Measurements from ENCODE around the gene ATP5PO. TPM values are rescaled to one million over a fixed set of nuclear protein-coding genes. Genes with fewer than 3 reads are reported as not detected.

Gene ATP5PO
- total RNA-seq, 1 experiment from 2014 or later: 264 TPM

DNA sequence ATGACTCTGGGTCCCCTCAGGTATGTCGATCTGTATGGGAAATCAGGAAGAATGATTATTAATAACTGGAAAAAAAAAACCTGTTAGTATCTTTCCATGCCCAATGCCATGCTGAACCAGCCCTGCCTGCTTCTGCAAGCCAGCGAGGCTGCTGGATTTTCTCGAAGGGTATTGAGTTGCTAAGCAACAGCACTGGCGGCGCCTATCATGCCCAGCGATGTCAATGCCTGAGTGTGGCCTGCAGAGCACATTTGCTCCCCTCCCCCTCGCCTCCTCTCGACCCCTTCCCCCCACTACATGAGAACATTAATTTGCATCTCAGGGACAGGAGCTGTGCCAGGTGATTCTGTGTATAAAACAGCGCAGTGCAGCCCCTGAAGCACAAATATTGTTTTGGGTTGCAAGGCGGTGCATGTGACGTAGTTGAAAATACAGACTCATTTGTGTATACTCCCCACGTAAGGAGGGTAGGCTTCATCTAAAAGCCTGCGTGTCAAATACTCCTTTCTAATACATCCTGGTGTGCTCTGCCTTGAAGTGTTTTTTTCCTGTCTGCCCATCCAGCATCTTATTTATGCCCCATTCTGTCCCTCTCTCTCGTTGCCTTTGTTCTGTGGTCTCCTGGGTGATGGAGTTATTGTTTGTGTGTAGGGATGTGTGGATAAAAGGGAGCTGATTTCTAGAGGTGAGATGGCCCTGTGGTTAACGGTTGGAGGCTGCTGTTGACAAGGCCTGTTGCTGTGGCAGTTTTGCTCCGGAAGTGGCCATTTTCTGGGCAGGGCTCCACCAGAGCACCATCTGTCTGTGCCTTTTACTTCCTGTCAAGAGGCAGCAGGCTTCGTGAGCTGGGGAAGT, 32.7 kb upstream of the ATP5PO start:
- Mint-ChIP-seq H3K4me3 (peak overlapping the region; percentile 55), H3K27me3 (ENCODE audit: low read depth) (no peaks in the 10 kb centered on the region), H3K9me3 (peaks cover 12% of the 10 kb centered on the region), H3K27ac (peak overlapping the region; percentile 99), H3K36me3 (peaks cover 17% of the 10 kb centered on the region), H3K4me1 (peaks cover 36% of the 10 kb centered on the region)
- DNase-seq (ENCODE audit: low spot score) (peak; percentile 75), ATAC-seq (peak; percentile 90)
- ChIA-PET POLR2A (interaction anchor here (0.6 to 1.2 kb wide), 4 partner anchors 12 to 176 kb away, joined by 3 to 6 read pairs (median 4); partner anchors contain the start of genes MRPS6 and SLC5A3), CTCF (interaction anchor here (0.9 to 1.9 kb wide), 6 partner anchors 24 to 400 kb away, joined by 4 to 12 read pairs (median 6); partner anchors contain the start of genes MRPS6 and SLC5A3)
- TF ChIP-seq, protein P1, sequence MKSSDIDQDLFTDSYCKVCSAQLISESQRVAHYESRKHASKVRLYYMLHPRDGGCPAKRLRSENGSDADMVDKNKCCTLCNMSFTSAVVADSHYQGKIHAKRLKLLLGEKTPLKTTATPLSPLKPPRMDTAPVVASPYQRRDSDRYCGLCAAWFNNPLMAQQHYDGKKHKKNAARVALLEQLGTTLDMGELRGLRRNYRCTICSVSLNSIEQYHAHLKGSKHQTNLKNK (CRISPR knock-in tag; IDR thresholded peaks at IDR 0.05): no peak
- TF ChIP-seq NFE2L1 (CRISPR knock-in tag; IDR thresholded peaks at IDR 0.05): 0 out of 2 replicates have a peak, but pooled peaks have one; percentile 48
- TF ChIP-seq, protein P2, sequence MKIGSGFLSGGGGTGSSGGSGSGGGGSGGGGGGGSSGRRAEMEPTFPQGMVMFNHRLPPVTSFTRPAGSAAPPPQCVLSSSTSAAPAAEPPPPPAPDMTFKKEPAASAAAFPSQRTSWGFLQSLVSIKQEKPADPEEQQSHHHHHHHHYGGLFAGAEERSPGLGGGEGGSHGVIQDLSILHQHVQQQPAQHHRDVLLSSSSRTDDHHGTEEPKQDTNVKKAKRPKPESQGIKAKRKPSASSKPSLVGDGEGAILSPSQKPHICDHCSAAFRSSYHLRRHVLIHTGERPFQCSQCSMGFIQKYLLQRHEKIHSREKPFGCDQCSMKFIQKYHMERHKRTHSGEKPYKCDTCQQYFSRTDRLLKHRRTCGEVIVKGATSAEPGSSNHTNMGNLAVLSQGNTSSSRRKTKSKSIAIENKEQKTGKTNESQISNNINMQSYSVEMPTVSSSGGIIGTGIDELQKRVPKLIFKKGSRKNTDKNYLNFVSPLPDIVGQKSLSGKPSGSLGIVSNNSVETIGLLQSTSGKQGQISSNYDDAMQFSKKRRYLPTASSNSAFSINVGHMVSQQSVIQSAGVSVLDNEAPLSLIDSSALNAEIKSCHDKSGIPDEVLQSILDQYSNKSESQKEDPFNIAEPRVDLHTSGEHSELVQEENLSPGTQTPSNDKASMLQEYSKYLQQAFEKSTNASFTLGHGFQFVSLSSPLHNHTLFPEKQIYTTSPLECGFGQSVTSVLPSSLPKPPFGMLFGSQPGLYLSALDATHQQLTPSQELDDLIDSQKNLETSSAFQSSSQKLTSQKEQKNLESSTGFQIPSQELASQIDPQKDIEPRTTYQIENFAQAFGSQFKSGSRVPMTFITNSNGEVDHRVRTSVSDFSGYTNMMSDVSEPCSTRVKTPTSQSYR (CRISPR knock-in tag; IDR thresholded peaks at IDR 0.05): 0 out of 2 replicates have a peak, but pooled peaks have one; percentile 60

DNA sequence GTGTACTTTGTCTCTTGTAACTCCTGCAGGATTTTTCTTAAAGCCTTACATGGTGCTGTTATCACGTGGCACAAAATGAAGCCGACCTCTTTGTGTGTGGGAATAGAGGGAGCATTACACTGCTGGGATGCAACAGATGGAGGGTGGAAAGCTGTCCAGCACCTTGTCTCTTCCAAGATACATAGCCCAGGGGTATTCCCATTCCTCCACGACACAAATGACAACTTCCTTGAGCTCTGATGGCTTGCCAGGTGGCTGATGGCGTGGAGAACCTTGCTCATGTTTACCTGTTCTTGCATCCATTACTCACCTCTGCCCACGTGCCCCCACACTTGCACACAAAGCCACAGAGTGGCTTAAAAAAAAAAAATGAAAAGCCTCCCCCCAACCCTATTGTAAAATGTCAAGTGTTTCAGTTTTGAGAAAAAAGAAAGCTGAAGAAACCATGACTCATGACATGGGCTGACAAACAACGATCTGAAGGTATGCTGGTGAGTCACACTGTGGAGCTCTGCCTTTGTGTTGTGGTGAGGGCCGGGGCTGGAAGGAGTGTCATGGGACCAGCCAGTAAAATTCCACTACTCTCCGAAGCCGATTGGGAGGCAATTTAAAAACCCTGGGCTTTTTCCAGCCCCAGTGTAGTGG, 32.0 kb upstream of the ATP5PO start:
- H3K4me1 Mint-ChIP-seq: peaks cover 37% of the 10 kb centered on the region
- CTCF ChIA-PET: interaction anchor here (0.9 to 1.9 kb wide), 5 partner anchors 24 to 400 kb away, joined by 4 to 12 read pairs (median 7); partner anchors contain the start of genes MRPS6 and SLC5A3
- peak overlapping the region; percentile 55 for H3K4me3 Mint-ChIP-seq

More for the DNA sequence above, 32.0 kb upstream of the ATP5PO start:
- peak; percentile 62 for DNase-seq (ENCODE audit: low spot score)
- H3K9me3 Mint-ChIP-seq: peaks cover 12% of the 10 kb centered on the region
- peaks cover 20% of the 10 kb centered on the region for H3K36me3 Mint-ChIP-seq
- peak; percentile 91 for ATAC-seq
- TF ChIP-seq NFYB (CRISPR knock-in tag; conservative IDR thresholded peaks at IDR 0.05; ENCODE audit: low read depth): no peak
- no peak for TF ChIP-seq NR3C1 (CRISPR knock-in tag; conservative IDR thresholded peaks at IDR 0.05; ENCODE audit: low read depth)
- TF ChIP-seq, protein P3, sequence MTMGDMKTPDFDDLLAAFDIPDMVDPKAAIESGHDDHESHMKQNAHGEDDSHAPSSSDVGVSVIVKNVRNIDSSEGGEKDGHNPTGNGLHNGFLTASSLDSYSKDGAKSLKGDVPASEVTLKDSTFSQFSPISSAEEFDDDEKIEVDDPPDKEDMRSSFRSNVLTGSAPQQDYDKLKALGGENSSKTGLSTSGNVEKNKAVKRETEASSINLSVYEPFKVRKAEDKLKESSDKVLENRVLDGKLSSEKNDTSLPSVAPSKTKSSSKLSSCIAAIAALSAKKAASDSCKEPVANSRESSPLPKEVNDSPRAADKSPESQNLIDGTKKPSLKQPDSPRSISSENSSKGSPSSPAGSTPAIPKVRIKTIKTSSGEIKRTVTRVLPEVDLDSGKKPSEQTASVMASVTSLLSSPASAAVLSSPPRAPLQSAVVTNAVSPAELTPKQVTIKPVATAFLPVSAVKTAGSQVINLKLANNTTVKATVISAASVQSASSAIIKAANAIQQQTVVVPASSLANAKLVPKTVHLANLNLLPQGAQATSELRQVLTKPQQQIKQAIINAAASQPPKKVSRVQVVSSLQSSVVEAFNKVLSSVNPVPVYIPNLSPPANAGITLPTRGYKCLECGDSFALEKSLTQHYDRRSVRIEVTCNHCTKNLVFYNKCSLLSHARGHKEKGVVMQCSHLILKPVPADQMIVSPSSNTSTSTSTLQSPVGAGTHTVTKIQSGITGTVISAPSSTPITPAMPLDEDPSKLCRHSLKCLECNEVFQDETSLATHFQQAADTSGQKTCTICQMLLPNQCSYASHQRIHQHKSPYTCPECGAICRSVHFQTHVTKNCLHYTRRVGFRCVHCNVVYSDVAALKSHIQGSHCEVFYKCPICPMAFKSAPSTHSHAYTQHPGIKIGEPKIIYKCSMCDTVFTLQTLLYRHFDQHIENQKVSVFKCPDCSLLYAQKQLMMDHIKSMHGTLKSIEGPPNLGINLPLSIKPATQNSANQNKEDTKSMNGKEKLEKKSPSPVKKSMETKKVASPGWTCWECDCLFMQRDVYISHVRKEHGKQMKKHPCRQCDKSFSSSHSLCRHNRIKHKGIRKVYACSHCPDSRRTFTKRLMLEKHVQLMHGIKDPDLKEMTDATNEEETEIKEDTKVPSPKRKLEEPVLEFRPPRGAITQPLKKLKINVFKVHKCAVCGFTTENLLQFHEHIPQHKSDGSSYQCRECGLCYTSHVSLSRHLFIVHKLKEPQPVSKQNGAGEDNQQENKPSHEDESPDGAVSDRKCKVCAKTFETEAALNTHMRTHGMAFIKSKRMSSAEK (CRISPR knock-in tag; IDR thresholded peaks at IDR 0.05; ENCODE audit: borderline replicate concordance): no peak
- TF ChIP-seq GABPB1 (CRISPR knock-in tag; IDR thresholded peaks at IDR 0.05): 0 out of 2 replicates have a peak, but pooled peaks have one; percentile 36
- TF ChIP-seq, protein P4, sequence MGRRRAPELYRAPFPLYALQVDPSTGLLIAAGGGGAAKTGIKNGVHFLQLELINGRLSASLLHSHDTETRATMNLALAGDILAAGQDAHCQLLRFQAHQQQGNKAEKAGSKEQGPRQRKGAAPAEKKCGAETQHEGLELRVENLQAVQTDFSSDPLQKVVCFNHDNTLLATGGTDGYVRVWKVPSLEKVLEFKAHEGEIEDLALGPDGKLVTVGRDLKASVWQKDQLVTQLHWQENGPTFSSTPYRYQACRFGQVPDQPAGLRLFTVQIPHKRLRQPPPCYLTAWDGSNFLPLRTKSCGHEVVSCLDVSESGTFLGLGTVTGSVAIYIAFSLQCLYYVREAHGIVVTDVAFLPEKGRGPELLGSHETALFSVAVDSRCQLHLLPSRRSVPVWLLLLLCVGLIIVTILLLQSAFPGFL (CRISPR knock-in tag; IDR thresholded peaks at IDR 0.05; ENCODE audit: borderline replicate concordance): no peak
- H3K27me3 Mint-ChIP-seq (ENCODE audit: low read depth): no peaks in the 10 kb centered on the region
- peak overlapping the region; percentile 99 for H3K27ac Mint-ChIP-seq
- POLR2A ChIA-PET: interaction anchor here (1.2 kb wide), 1 partner anchor 126 kb away, joined by 6 read pairs; the partner anchor contains the start of genes MRPS6 and SLC5A3

All from WTC11 (cell line).